HG03571 (cell line): ENCODE results near the gene ONECUT3.
"Not testable (repeated sequence)": the region's sequence is repeated elsewhere in the genome, so short reads cannot be mapped to it uniquely, and the experiment has no call there.

Source experiments
- ATAC-seq: cut with Tn5 transposase; IDR thresholded peaks from one replicate; pipeline ENCODE4 v1.9.1; 2021; ENCODE audit not compliant: unreplicated experiment

The ONECUT3 gene

GRCh38 chr19:1790054-1790792 is 36.9 kb downstream of the ONECUT3 start:
- no peak for ATAC-seq

GRCh38 chr19:1791879-1792278 is 38.6 kb downstream of the ONECUT3 start:
- no peak for ATAC-seq

- no peak for ATAC-seq
Measured at GRCh38 chr19:1794424-1795172, 41.3 kb downstream of the ONECUT3 start.

DNA sequence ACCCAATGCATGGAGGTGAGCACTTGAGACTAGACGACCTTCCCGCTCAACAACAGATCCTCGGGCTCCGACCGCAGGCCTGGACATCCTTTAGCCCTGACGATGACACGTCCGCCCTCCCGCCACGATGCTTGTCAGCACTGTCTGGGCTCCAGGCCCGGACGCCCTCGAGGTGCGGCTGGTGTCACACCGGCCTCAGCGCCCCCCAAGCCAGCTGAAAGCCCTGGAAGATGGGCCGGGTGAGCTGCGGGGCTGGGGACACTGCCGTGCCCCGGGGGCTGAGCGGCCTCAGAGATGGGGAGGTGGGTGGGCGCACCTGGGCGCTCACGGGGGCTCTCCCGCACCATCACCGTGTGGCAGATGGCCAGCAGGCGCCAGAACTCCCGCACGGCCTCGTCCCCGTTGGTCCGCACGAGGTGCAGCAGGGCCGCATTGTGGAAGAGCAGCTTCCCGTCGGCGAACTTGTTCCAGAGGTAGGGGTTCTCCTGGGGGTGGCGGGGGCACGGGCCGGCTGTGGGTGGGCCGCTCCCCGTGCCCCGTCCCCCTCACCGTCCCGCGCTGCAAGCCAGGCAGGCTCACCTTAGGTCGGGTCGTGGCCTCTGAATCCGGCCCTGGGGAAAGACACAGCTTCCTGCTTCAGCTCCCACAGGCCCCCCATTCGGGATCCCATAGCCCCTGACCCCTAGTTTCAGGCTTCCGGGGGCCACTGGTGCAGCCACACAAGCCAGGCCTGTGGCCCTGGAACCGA is 43.3 kb downstream of the ONECUT3 start:
- ATAC-seq: no peak

DNA sequence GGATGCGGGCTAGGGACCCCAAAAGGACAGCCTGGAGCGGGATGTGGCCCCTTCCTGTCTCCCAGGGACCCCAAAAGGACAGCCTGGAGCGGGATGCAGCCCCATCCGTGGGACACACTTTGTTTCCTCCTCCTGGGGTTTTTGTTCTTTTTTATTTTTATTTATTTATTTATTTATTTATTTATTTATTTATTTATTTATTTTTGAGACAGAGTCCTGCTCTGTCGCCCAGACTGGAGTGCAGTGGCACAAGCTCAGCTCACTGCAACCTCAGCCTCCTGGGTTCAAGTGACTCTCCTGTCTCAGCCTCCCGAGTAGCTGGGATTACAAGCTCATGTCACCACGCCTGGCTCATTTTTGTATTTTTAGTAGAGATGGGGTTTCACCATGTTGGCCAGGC is 44.0 kb downstream of the ONECUT3 start:
- ATAC-seq: not testable (repeated sequence)

- no peak for ATAC-seq
Measured at GRCh38 chr19:1799695-1800342, 46.5 kb downstream of the ONECUT3 start.

GRCh38 chr19:1804858-1805257 is 51.6 kb downstream of the ONECUT3 start:
- no peak for ATAC-seq

DNA sequence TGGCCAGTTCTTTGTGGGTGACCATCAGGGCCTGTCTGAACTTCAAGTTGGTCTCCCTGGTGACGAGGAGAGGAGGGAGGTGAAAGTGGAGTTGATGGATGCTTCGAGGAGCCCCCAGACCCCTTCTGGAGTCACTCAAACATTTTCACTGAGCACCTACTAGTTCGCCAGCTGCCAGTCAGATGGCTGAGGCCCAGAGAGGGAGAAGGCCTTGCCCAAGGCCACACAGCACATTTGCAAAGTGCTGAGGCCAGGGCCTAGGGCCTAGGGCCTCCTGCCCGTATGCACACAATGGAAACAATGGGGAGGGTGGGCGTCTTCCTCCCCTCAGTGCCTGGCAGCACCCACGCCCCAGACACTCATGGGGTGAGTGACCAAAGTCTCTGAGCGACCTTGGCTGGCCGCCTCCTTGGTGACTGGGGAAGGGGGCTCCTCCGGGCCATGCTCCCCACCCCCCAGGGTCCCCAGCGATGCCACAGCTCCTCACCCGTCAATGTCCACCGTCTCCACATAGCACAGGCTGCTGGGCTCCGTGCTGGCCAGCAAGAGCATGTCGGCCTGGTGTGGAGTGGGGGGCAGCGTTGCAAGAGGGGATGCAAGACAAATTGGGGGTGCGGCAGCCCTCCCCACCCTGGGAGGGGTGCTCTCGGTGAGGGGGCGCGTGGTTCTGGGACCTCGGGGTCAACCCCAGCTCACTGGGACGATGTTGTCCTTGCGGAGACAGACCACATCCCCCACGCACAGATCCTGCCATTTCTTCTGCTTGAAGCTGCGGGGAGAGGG is 52.3 kb downstream of the ONECUT3 start:
- no peak for ATAC-seq

GRCh38 chr19:1806184-1807029 is 53.1 kb downstream of the ONECUT3 start:
- ATAC-seq: no peak

- no peak for ATAC-seq
Measured at GRCh38 chr19:1807030-1807694, 53.9 kb downstream of the ONECUT3 start.

DNA sequence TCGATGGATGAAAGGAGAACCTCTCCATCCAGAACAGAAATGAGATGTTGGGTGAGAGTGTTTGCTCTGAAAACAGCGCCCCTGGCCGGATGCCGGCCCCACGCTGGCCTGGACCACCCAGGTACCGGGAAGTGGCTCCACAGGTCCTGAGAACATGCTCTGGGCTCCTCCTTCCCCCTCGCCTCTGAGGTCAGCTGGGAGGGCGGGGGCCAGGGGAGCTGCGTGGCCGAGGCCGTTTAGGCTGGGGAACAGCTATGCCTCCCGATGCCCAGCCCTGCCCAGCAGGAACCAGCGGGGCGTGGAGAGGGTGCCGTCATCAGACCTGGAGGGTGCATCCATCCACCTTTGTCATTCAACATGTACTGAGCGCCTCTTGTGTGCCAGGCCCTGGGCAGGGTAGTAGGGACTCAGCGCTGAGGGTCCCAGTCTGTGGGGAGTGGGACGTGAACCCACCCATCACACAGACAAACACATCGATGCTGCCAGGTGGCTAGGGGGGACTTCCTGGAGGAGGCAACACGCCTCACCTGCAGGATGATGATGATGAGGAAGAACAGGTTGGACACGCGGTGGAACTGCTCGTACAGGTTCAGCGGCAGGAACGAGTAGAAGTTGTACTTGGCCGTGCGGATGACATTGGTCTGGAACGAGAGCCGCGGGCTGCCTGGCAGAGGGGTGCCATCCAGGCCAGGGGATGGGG is 54.5 kb downstream of the ONECUT3 start:
- no peak for ATAC-seq

DNA sequence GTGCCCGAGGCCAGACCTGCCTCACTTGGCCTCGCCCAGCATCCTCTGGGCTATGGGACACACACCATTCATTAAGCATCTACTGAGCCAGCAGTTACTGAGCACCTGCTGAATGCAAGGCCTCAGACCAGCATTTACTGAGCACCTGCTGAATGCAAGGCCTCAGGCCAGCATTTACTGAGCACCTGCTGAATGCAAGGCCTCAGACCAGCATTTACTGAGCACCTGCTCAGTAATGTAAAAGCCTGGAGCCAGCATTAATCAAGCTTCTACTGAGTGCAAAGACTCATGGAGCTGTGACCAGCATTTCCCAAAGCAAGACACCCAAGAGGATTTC is 55.1 kb downstream of the ONECUT3 start:
- ATAC-seq: no peak

DNA sequence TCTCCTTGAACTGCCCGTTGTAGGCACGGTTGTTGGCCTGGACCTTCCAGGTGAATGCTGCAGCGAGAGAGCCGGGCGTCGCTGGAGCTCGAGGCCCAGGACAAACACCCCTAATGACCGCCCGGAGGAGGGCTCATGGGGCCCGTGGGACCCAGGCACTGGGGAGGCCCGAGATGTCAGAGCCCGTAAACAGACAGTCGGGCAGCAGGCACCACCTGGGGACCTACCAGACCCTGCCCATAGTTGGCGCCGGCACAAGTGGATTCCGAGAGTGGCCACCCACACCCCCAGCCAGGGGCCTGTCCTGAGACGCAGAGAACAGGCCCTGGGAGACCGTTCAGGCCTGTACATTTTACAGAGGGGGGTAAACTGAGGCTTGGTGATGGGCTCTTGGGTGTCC is 56.4 kb downstream of the ONECUT3 start:
- no peak for ATAC-seq

GRCh38 chr19:1810439-1811160 is 57.3 kb downstream of the ONECUT3 start:
- ATAC-seq: no peak

- ATAC-seq: no peak
Measured at GRCh38 chr19:1811472-1811894, 58.2 kb downstream of the ONECUT3 start.

- ATAC-seq: peak; percentile 22
Measured at GRCh38 chr19:1811942-1812425, 58.7 kb downstream of the ONECUT3 start, which contains the start of gene ATP8B3. ATP8B3 (minus strand) TSS chr19:1812276; CDS start chr19:1811736, 540 bp downstream.

DNA sequence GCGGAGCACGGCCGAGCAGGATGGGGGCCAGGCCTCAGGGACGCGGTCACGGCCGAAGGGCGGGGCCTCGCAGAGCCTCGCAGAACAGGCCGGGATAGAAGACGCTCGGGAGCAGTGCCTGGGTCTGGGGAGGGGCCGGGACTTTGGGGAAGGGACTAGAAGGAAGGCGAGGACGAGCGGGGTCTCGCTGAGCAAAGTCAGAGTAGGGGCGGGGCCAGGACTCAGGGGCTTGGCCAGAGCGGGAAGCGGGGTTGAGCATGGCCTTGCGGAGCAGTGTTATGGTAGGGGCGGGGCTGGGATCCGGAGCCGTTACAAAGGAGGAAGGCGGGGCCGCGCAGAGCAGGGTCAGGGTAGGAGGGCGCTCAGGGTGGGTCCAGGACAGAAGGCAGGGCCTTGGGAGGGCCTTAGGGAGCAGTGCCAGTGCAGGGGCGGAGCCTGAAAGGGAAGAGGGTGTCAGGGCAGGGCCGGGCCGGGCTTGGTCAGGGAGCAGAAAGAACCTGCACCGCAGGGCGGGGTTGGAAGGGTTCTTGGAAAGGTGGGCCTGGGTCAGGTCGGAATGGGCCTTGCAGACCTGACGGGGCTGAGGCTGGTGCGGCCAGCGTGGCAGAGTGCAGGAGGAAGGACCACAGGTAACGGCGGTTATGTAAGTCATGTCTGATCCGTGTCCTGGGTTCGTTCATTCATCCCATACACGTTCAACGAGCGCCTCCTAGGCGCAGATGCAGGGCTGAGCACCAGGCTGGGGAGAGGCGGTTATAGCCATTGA is 59.3 kb downstream of the ONECUT3 start:
- peak; percentile 70 for ATAC-seq
